Subcutaneous abdominal adipose tissue (tissue), 5 donors: Measurements from ENCODE around the gene ZFHX3.

Experiments
- H3K27ac ChIP-seq: one replicate; pipeline ENCODE4 v1.7.0; 2013; ENCODE audit warnings: low read depth, mild to moderate bottlenecking, inconsistent platforms, low read length, moderate library complexity
- H3K27me3 ChIP-seq, 5 donors: one replicate each; pipeline ENCODE4 v1.7.0; 2013; ENCODE audit warnings: low read length in 5 of 5, inconsistent platforms in 1 of 5; ENCODE audit not compliant: control insufficient read depth in 5 of 5, insufficient read depth in 4 of 5
- H3K36me3 ChIP-seq, 5 donors: one replicate each; pipeline ENCODE4 v1.7.0; 2013; ENCODE audit warnings: low read length in 5 of 5; ENCODE audit not compliant: control insufficient read depth in 5 of 5, insufficient read depth in 5 of 5
- H3K4me1 ChIP-seq, 5 donors: one replicate each; pipeline ENCODE4 v1.7.0; 2013; ENCODE audit warnings: low read length in 5 of 5, mild to moderate bottlenecking in 3 of 5, moderate library complexity in 1 of 5; ENCODE audit not compliant: control insufficient read depth in 5 of 5, insufficient read depth in 5 of 5
- H3K4me3 ChIP-seq, 5 donors: one replicate each; pipeline ENCODE4 v1.7.0; 2013; ENCODE audit warnings: low read length in 5 of 5, low read depth in 1 of 5
- H3K9ac ChIP-seq, 5 donors: one replicate each; pipeline ENCODE4 v1.7.0; 2013; ENCODE audit warnings: low read length in 5 of 5, mild to moderate bottlenecking in 4 of 5, moderate library complexity in 3 of 5
- H3K9me3 ChIP-seq, 5 donors: one replicate each; pipeline ENCODE4 v1.7.0; 2013; ENCODE audit warnings: low read length in 5 of 5; ENCODE audit not compliant: control insufficient read depth in 5 of 5
- donor health status: healthy.
- donor health status: healthy.
- donor health status: healthy.
- donor health status: healthy.
- donor health status: healthy.

Gene ZFHX3

GRCh38 chr16:73031155-73031866 lies 16.6 kb downstream of the ZFHX3 start:
- no peak overlapping the region for H3K4me3 ChIP-seq
- H3K9me3 ChIP-seq, result no peaks in the 10 kb centered on the region
- no peaks in the 10 kb centered on the region for H3K36me3 ChIP-seq
- no peak overlapping the region for H3K9ac ChIP-seq
- H3K27me3 ChIP-seq, result no peaks in the 10 kb centered on the region
- peaks cover 0 to 43% (median 21%) of the 10 kb centered on the region in 5 donors for H3K4me1 ChIP-seq
- H3K27ac ChIP-seq, result no peak overlapping the region

DNA sequence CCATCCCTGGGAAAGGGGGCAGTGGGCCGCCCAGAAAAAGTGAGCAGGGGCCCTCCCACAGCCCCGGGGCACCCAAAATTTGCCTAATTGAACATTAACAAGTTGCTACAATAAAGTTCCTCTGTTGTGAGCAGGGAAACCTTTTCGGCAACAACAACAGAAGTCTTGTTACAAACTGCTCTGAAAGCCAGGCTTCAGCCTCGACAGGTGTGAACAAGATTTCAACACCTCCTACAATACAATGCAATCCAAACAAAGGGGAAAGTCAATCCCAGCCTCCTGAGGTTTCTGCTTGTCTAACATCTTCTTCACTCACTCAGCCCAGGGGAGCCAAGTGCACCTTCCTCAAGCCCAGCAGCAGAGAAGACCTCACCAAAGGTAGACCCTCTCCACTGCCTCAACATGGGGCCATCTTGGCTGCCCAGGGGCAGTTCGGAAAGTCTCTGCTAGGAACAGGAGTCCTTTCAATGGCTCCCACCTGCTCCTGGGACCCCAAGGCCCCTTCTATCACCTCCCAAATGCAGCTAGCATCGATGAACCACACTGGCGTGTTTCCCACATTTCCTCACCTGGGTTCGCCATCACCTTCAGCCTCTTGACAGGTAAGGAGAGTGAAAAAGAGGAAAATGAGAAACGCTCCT lies 19.1 kb downstream of the ZFHX3 start:
- Histone ChIP-seq H3K27me3 (no peaks in the 10 kb centered on the region), H3K9ac (no peak overlapping the region), H3K9me3 (no peaks in the 10 kb centered on the region), H3K4me3 (no peak overlapping the region), H3K4me1 (peaks cover 2 to 54% (median 37%) of the 10 kb centered on the region in 5 donors), H3K27ac (no peak overlapping the region), H3K36me3 (peaks cover 0 to under 1% (median 0%) of the 10 kb centered on the region in 5 donors)

DNA sequence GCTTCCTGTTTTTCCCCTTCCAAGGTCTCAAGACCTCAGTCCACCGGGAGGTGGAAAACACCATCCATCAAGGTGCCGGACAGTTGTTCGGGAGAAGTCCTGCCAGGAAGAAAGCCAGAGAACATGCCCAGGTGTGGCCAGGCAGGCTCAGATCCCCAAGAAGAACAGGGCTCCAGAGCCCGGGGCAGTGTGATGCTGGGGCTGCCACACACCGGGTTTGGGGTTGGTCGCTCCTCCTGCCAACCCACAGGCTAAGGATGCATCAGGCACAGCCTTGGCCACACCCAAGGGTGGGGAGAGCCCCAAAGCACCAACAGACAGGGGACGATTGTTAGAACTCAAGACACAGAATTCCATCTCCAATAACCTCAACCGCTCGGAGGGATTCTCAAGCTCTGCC lies 19.7 kb downstream of the ZFHX3 start:
- Histone ChIP-seq H3K4me3 (no peak overlapping the region), H3K27me3 (no peaks in the 10 kb centered on the region), H3K27ac (no peak overlapping the region), H3K9ac (no peak overlapping the region), H3K4me1 (peaks cover 2 to 54% (median 34%) of the 10 kb centered on the region in 5 donors), H3K9me3 (no peaks in the 10 kb centered on the region), H3K36me3 (peaks cover 0 to 6% (median 0%) of the 10 kb centered on the region in 5 donors)

DNA sequence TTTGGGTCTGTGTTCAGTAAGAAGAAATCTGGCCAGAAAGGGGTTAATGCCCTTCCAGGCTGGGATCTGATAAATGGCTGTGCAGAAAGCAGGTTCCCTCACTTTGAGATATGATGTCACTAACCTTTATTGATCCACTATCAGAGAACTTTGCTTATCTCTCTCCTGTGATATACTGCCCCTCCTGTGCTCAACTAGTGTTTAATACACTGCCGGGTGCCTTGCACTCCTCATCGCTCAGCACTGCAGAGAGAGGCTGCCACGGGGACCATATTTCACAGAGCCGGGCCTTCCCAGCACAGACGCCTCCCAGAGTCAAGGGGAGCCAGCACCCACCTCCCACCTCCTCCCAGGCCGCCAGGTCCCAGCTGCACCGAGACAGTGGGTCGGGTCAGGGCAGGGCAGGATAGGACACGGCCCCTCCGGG lies 20.2 kb downstream of the ZFHX3 start:
- Histone ChIP-seq H3K27me3 (no peaks in the 10 kb centered on the region), H3K4me3 (no peak overlapping the region), H3K9ac (no peak overlapping the region), H3K36me3 (peaks cover 0 to 6% (median 0%) of the 10 kb centered on the region in 5 donors), H3K27ac (no peak overlapping the region), H3K4me1 (peaks cover 2 to 49% (median 30%) of the 10 kb centered on the region in 5 donors), H3K9me3 (no peaks in the 10 kb centered on the region)

DNA sequence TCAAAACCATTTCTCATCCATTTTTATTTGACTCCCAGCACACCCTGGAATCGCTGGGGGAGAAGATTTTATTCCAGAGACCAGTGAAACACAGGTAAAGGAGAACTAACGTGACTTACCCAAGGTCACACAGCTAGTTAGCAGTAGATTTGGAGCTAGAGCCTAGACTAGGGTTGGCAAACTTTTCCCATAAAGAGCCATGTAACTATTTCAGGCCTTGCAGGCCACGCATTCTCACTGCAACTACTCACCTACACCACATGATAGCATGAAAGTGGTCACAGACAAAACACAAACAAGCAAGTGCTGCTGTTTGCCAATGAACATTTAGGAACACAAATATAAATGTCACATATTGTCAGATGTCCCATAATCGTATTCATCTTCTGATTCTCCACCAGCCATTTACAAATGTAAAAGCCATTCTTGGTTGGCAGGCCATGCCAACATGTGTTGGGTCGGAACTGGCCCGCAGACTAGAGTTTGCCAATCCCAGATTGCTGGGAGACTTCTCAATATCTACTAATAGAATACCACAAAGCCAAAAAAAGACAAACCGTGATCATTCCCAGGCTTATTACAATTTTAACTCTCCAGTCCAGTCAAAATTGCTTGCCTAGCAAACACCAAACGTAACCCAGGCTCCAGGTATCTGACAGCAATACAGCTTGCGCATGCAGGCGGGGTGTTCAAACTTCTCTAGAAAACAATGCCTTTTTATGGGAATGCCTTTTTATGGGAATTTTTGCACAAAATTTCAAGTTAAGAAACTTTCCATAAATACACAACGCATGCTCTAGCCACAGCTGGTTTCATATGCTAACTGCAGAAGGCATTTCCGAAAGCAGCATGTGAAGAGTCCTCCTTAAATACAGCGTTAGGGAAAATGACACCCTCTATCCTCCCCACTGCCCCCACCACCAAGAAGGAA lies 20.9 kb downstream of the ZFHX3 start:
- H3K27ac ChIP-seq, result no peak overlapping the region
- peaks cover 0 to 6% (median 0%) of the 10 kb centered on the region in 5 donors for H3K36me3 ChIP-seq
- H3K9ac ChIP-seq, result no peak overlapping the region
- H3K4me3 ChIP-seq, result no peak overlapping the region
- H3K4me1 ChIP-seq, result peaks cover 2 to 47% (median 28%) of the 10 kb centered on the region in 5 donors
- no peaks in the 10 kb centered on the region for H3K27me3 ChIP-seq
- no peaks in the 10 kb centered on the region for H3K9me3 ChIP-seq

GRCh38 chr16:73025856-73026210 lies 22.1 kb downstream of the ZFHX3 start:
- Histone ChIP-seq H3K27ac (peak overlapping the region; percentile 28), H3K9me3 (no peaks in the 10 kb centered on the region), H3K36me3 (peaks cover 0 to 6% (median 0%) of the 10 kb centered on the region in 5 donors), H3K4me3 (no peak overlapping the region), H3K9ac (no peak overlapping the region), H3K27me3 (no peaks in the 10 kb centered on the region), H3K4me1 (peaks cover 2 to 42% (median 32%) of the 10 kb centered on the region in 5 donors)

DNA sequence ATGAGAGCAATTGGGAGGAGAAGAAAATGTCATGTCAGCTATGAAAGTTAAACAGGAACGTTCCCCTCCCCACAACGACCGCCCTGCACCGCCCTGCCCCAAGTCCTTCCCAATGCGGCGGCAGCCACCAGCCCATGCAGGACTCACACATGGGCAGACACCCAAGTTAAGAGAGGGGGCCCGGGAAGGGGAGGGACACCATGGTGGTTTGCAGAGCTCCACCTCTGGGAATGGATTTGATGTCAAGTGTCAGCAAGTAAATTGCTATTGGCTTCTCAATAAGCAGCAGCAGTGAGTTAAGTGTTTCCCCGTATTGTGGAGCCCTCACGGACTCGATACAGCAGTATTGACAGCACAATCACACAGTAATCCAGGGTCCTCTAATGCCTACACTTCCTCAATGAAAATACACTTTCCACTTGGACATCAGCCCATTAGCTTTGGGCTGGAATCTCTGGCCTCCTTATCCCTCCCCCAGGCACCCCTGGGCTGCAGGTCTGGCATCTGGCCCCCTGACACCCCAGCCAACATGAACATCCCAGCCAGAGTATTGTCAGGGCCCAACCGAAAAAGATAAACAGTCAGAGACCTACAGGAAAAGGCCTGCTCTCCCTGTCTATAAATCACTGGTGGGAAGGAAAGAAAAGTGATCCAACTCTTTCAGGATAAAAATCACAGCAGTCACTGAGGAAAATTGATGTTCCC lies 22.6 kb downstream of the ZFHX3 start:
- Histone ChIP-seq H3K9ac (peak overlapping the region in 1 of 5 donors; percentile 8), H3K27ac (peak overlapping the region; percentile 28)

DNA sequence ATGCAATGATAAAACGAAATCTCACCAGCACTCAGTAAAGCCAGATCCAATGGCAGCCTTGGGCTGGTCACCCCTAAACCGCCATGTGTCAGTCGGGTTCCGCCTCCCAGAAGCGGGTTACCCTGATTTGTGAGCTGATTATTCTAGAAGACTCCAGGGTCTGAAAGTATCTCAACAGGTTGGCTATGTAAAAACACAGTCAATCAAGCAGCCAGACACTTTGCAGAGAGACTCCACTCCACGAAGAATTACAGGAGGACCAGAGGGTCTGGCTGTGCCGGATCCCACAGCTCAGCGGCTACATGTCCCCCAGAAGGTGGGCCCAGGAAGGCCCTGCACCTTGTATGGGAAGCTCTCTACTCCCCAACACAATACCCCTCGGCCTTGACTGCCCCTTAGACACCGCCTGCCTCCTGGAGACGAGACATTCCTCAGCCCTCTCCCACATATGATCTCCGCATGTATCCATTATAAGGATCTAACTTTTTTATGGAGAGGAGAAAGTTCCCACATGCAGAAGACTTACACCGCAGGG lies 23.3 kb downstream of the ZFHX3 start:
- H3K4me3 ChIP-seq, result no peak overlapping the region
- no peaks in the 10 kb centered on the region for H3K9me3 ChIP-seq
- no peaks in the 10 kb centered on the region for H3K27me3 ChIP-seq
- H3K27ac ChIP-seq, result peak overlapping the region; percentile 28
- peak overlapping the region in 1 of 5 donors; percentile 12 for H3K9ac ChIP-seq
- H3K4me1 ChIP-seq, result peaks cover 8 to 46% (median 40%) of the 10 kb centered on the region in 5 donors
- H3K36me3 ChIP-seq, result peaks cover 0 to 6% (median 0%) of the 10 kb centered on the region in 5 donors

More for the DNA sequence above, 22.6 kb downstream of the ZFHX3 start:
- Histone ChIP-seq H3K4me3 (no peak overlapping the region), H3K4me1 (peaks cover 4 to 41% (median 36%) of the 10 kb centered on the region in 5 donors), H3K9me3 (no peaks in the 10 kb centered on the region), H3K36me3 (peaks cover 0 to 6% (median 0%) of the 10 kb centered on the region in 5 donors), H3K27me3 (no peaks in the 10 kb centered on the region)
